Testis (tissue), 3 donors: ENCODE data around the gene CORO7. TPM values are rescaled to one million over a fixed set of nuclear protein-coding genes. Genes with fewer than 3 reads are reported as not detected.

Source experiments
- DNase-seq: peaks from one replicate; pipeline ENCODE4 v3.0.0-alpha.2; 2019
- H3K27ac ChIP-seq, 2 donors: fragments of 200-600 bp; sonication (generic); one replicate each; pipeline ENCODE4 v1.5.1; 2019
- H3K27me3 ChIP-seq: fragments of 200-600 bp; sonication (generic); one replicate; pipeline ENCODE4 v1.5.1; 2019
- H3K36me3 ChIP-seq: fragments of 200-600 bp; sonication (generic); one replicate; pipeline ENCODE4 v1.5.1; 2017; ENCODE audit warnings: low read depth; ENCODE audit errors: missing control alignments
- H3K4me1 ChIP-seq: fragments of 200-600 bp; sonication (generic); one replicate; pipeline ENCODE4 v1.5.1; 2019
- H3K4me3 ChIP-seq, 2 donors: fragments of 200-600 bp; sonication (generic); one replicate each; pipeline ENCODE4 v1.5.1; 2017 to 2019
- H3K9me3 ChIP-seq: fragments of 200-600 bp; sonication (generic); one replicate; pipeline ENCODE4 v1.5.1; 2017
- POLR2A ChIP-seq: fragments of 450-650 bp; IDR thresholded peaks from one replicate; pipeline ENCODE4 v1.6.1; 2017; ENCODE audit warnings: antibody characterized with exemption, mild to moderate bottlenecking, moderate library complexity
- WGBS, 2 donors: methylation state at CpG; one replicate each; pipeline ENCODE4 v1.1.5; 2018; 5-methylcytosine and 5-hydroxymethylcytosine counted together
- intact Hi-C: fragments of 100-400 bp; cut with DNase I; formaldehyde crosslinking; loops from one replicate; pipeline ENCODE4 v1.15.1; 2023; ENCODE audit warnings: low total_unique reads
- polyA plus RNA-seq: library from polyadenylated mRNA; stranded (reverse); fragments of 350-450 nt; fragmentation: Illumina TruSeq; extraction: RNeasy Lipid Tissue Mini Kit (QIAGEN cat#74804); gene quantifications from one replicate; pipeline ENCODE4 v1.2.3, GENCODE V29; 2014; ENCODE audit warnings: low read depth, low replicate concordance; ENCODE audit not compliant: insufficient read depth
- total RNA-seq, 2 donors: library from RNA; depleted of rRNA; stranded (reverse); fragments of >200 nt; gene quantifications; one replicate each; pipeline ENCODE4 v1.2.3, GENCODE V29; 2016
- TF ChIP-seq, protein P1 (sequence below), 3 experiments: fragments of 450-650 bp in 2 of 3; fragments of 200-600 bp in 1 of 3; sonication (generic) in 1 of 3; IDR thresholded peaks; one replicate each; pipeline ENCODE4 v1.5.1; 2016 to 2019; ENCODE audit warnings: antibody characterized with exemption in 3 of 3, mild to moderate bottlenecking in 2 of 3, moderate library complexity in 1 of 3

The CORO7 gene
- total and polyA plus RNA-seq, 3 donors from 2014 or later: 71.5 to 147 (median 126) TPM

DNA sequence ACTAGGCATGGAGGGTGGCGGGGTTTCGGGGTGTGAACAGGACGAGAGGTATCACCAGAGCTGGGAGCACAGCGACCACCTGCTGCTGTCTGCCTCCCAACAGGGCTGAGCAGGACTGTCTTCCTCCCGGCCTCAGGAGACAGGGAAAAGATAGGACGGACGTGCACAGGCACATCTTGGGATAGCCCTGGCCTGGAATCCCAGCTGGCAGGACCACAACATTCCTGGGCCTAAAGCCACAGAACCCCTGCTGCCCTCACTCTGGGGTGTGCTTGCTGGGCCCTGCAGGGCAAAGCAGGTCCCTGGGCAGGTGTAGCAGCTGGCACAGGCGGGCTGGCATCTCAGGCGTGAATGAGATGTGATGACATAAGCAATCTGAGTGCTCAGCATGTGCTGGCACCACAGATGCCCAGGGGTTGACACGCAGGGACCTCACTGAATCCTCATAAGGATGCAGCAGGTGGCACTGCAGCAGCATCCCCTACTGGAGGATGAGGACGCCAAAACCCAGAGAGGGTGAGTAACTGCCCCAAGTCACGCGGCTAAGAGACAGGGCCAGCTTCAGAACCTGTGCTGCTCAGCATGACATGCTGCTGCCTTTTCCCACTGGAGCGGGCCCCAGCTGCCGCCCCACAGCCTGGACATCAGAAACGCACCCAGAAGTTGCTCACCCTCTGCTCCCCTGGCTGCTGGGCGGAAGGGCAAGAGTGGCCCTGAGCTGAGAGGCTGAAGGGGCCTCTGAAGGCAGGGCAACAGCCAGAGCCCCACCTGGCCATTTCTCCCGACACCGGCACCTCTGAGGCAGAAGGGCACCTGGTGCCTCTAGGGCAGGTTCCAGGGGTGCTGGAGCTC lies 7.1 kb downstream of the CORO7 start:
- Histone ChIP-seq H3K27me3 (no peaks in the 10 kb centered on the region), H3K36me3 (no peaks in the 10 kb centered on the region), H3K27ac (no peak overlapping the region), H3K4me3 (no peak overlapping the region), H3K4me1 (peaks cover 39% of the 10 kb centered on the region), H3K9me3 (no peaks in the 10 kb centered on the region)
- TF ChIP-seq POLR2A: no peak
- intact Hi-C loops: no loop called here
- 81 to 91% methylated on average over 13 to 19 of the region's 19 CpGs for WGBS, 2 donors
- no peak for DNase-seq

DNA sequence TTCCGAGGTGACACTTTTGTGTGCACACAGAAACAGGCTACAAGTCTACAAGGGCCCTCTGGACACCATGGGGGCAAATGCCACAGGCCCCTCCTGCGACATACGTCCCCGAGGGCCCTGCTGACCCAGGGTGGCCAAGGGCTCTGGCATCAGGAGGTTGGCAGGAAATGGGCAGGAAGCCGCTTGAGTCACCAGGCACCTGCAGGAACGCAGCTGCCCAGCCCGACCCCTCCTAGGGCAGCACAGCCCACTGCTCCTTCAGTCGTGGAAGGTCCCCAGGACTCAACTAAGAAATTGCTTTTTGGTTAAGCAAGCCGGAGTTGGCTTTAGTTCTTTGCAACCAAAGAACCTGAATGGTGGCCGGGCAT lies 8.1 kb downstream of the CORO7 start:
- TF ChIP-seq POLR2A: no peak
- TF ChIP-seq, protein P1, sequence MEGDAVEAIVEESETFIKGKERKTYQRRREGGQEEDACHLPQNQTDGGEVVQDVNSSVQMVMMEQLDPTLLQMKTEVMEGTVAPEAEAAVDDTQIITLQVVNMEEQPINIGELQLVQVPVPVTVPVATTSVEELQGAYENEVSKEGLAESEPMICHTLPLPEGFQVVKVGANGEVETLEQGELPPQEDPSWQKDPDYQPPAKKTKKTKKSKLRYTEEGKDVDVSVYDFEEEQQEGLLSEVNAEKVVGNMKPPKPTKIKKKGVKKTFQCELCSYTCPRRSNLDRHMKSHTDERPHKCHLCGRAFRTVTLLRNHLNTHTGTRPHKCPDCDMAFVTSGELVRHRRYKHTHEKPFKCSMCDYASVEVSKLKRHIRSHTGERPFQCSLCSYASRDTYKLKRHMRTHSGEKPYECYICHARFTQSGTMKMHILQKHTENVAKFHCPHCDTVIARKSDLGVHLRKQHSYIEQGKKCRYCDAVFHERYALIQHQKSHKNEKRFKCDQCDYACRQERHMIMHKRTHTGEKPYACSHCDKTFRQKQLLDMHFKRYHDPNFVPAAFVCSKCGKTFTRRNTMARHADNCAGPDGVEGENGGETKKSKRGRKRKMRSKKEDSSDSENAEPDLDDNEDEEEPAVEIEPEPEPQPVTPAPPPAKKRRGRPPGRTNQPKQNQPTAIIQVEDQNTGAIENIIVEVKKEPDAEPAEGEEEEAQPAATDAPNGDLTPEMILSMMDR (IDR thresholded peaks at IDR 0.05): no peak
- Histone ChIP-seq H3K27ac (no peak overlapping the region), H3K27me3 (no peaks in the 10 kb centered on the region), H3K4me3 (no peak overlapping the region), H3K4me1 (peaks cover 39% of the 10 kb centered on the region), H3K36me3 (no peaks in the 10 kb centered on the region), H3K9me3 (no peaks in the 10 kb centered on the region)
- no peak for DNase-seq
- 83 to 87% methylated on average over 3 to 10 of the region's 10 CpGs for WGBS, 2 donors
- intact Hi-C loops: no loop called here

DNA sequence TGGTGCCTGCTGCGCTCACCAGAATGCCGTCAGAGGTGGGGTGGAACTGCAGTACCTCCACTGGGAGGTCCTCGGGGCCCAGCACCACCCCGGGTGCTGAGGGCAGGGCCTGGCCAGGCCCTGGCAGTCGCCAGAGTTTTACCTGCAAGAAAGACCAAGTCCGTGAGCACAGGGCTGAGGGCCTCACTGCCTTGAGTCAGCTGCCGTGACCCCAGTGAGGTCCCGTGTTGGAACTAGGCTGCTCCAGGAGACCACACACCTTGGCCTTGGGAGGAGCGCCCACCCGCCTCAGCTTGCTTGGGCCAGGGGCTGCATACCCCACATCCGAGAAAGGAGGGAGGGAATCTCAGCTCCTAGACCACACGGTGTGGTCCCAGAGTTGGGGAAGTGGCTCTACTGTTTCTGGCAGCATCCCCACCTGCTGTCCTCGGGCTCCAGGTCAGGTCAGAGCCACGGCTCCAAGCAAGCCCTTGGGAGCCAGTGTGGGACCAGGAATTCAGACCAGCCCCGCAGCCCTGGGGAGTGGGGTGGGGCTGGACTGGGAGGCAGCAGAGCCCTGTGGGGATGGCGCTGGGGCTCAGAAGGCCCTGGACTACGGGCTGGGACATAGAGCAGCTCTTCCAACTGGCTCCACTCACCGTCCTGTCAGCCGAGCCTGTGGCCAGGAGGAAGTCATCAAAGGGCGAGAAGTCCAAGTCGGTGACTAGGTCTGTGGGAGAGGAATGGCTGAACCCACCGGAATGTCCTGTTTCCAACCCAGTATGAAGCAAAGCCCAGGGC lies 8.7 kb downstream of the CORO7 start:
- DNase-seq: no peak
- 69 to 83% methylated on average over 15 to 20 of the region's 22 CpGs for WGBS, 2 donors
- TF ChIP-seq POLR2A: no peak
- TF ChIP-seq, protein P1 (IDR thresholded peaks at IDR 0.05): no peak
- Histone ChIP-seq H3K27ac (no peak overlapping the region), H3K4me1 (peaks cover 37% of the 10 kb centered on the region), H3K9me3 (no peaks in the 10 kb centered on the region), H3K27me3 (no peaks in the 10 kb centered on the region), H3K4me3 (no peak overlapping the region), H3K36me3 (no peaks in the 10 kb centered on the region)
- intact Hi-C loops: no loop called here

DNA sequence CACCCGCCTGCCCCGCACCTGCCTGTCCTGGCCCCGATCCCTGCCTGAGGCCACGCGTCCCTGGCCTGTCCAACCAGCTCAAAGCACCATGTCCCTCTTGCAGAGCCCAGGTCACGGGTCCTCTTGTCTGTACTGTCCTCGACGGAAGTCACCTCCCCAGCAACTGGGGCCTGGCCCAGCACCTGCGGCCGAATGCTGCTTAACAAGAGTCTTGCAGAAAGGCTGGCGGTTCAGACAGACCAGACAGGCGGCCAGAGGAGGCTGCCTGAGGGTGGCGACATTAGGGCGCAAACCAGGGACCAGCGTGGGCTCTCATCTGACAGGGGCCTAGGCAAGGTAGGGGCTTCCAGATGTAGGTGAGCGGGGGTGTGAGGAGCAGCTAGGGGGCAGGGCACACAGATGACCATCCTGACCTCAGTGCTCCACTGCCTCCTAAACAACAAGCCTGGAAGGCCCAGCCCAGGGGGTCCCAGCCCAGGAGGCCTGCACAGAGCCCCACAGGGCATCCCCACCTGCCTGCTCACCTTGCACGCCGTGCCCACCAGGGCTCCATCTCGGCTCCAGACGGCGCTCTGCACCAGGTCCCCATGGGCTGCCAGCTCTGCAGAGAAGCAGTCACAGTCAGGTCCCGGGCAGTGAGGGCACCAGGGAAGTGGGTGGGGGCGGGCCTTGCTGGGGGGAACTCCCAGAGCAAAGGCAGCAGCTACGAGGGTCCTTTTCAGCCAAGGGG lies 11.3 kb downstream of the CORO7 start:
- Histone ChIP-seq H3K27me3 (no peaks in the 10 kb centered on the region), H3K27ac (no peak overlapping the region), H3K9me3 (no peaks in the 10 kb centered on the region), H3K36me3 (no peaks in the 10 kb centered on the region), H3K4me3 (no peak overlapping the region), H3K4me1 (peaks cover 11% of the 10 kb centered on the region)
- DNase-seq: no peak
- intact Hi-C loops: loop anchor here (5.0 kb wide), 1 partner anchor 48 kb away; no protein-coding TSS in a partner anchor
- WGBS, 2 donors: 89 to 94% methylated on average over 16 to 21 of the region's 24 CpGs
- TF ChIP-seq, protein P1 (IDR thresholded peaks at IDR 0.05): no peak
- no peak for TF ChIP-seq POLR2A
